ENCODE measurements around the gene BCAS1. TPM values are rescaled to one million over a fixed set of nuclear protein-coding genes. Genes with fewer than 3 reads are reported as not detected.

BCAS1 gene
- total RNA-seq, 1 donor from 2014 or later, result 0.81 TPM

- intact Hi-C loops (cut with DNase I), result no loop called here
- Histone ChIP-seq H3K9me3 (no peaks in the 10 kb centered on the region), H3K27ac (no peak overlapping the region), H3K27me3 (no peaks in the 10 kb centered on the region), H3K4me3 (no peak overlapping the region), H3K36me3 (no peaks in the 10 kb centered on the region), H3K4me1 (peaks cover 17% of the 10 kb centered on the region)
- TF ChIP-seq, protein P1, sequence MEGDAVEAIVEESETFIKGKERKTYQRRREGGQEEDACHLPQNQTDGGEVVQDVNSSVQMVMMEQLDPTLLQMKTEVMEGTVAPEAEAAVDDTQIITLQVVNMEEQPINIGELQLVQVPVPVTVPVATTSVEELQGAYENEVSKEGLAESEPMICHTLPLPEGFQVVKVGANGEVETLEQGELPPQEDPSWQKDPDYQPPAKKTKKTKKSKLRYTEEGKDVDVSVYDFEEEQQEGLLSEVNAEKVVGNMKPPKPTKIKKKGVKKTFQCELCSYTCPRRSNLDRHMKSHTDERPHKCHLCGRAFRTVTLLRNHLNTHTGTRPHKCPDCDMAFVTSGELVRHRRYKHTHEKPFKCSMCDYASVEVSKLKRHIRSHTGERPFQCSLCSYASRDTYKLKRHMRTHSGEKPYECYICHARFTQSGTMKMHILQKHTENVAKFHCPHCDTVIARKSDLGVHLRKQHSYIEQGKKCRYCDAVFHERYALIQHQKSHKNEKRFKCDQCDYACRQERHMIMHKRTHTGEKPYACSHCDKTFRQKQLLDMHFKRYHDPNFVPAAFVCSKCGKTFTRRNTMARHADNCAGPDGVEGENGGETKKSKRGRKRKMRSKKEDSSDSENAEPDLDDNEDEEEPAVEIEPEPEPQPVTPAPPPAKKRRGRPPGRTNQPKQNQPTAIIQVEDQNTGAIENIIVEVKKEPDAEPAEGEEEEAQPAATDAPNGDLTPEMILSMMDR (IDR thresholded peaks at IDR 0.05), result no peak
- no peak for DNase-seq
- no peak for ATAC-seq
Observed at GRCh38 chr20:53948383-53949318, 121.7 kb downstream of the BCAS1 start.

GRCh38 chr20:53947501-53948195 is 122.7 kb downstream of the BCAS1 start:
- intact Hi-C loops (cut with DNase I), result no loop called here
- peaks cover 17% of the 10 kb centered on the region for H3K4me1 ChIP-seq
- no peak overlapping the region for H3K4me3 ChIP-seq
- ATAC-seq (no peak), DNase-seq (no peak)
- no peaks in the 10 kb centered on the region for H3K9me3 ChIP-seq
- no peak overlapping the region for H3K27ac ChIP-seq
- TF ChIP-seq, protein P1 (IDR thresholded peaks at IDR 0.05), result no peak
- H3K36me3 ChIP-seq, result no peaks in the 10 kb centered on the region
- no peaks in the 10 kb centered on the region for H3K27me3 ChIP-seq

- ATAC-seq (no peak), DNase-seq (no peak)
- intact Hi-C loops (cut with DNase I), result no loop called here
- no peaks in the 10 kb centered on the region for H3K36me3 ChIP-seq
- H3K4me3 ChIP-seq, result no peak overlapping the region
- no peaks in the 10 kb centered on the region for H3K27me3 ChIP-seq
- peaks cover 22% of the 10 kb centered on the region for H3K4me1 ChIP-seq
- H3K9me3 ChIP-seq, result no peaks in the 10 kb centered on the region
- TF ChIP-seq, protein P1 (IDR thresholded peaks at IDR 0.05), result no peak
- H3K27ac ChIP-seq, result no peak overlapping the region
Observed at GRCh38 chr20:53946106-53946505, 124.3 kb downstream of the BCAS1 start.

- no peaks in the 10 kb centered on the region for H3K36me3 ChIP-seq
- TF ChIP-seq, protein P1 (IDR thresholded peaks at IDR 0.05), result no peak
- no peak for ATAC-seq
- intact Hi-C loops (cut with DNase I), result no loop called here
- H3K4me1 ChIP-seq, result peaks cover 23% of the 10 kb centered on the region
- H3K4me3 ChIP-seq, result no peak overlapping the region
- no peaks in the 10 kb centered on the region for H3K9me3 ChIP-seq
- no peak overlapping the region for H3K27ac ChIP-seq
- no peak for DNase-seq
- H3K27me3 ChIP-seq, result no peaks in the 10 kb centered on the region
Observed at GRCh38 chr20:53945478-53945877, 124.9 kb downstream of the BCAS1 start.

- no peaks in the 10 kb centered on the region for H3K9me3 ChIP-seq
- H3K27ac ChIP-seq, result no peak overlapping the region
- DNase-seq, result no peak
- H3K36me3 ChIP-seq, result no peaks in the 10 kb centered on the region
- intact Hi-C loops (cut with DNase I), result no loop called here
- ATAC-seq, result no peak
- H3K4me1 ChIP-seq, result peaks cover 26% of the 10 kb centered on the region
- TF ChIP-seq, protein P1 (IDR thresholded peaks at IDR 0.05), result no peak
- no peaks in the 10 kb centered on the region for H3K27me3 ChIP-seq
- H3K4me3 ChIP-seq, result no peak overlapping the region
Observed at GRCh38 chr20:53944796-53945195, 125.6 kb downstream of the BCAS1 start.

Data from upper lobe of right lung (tissue), 1 donor.